AG04449 (cell line): ENCODE results near the gene SAMD5.

Experiments used
- CTCF ChIA-PET: fragments of 350-600 bp; formaldehyde crosslinking; extraction: SDS; loops from one replicate; lab custom pipeline; 2021; ENCODE audit warnings: antibody characterized with exemption; lab: Yijun Ruan, JAX
- POLR2A ChIA-PET: fragments of 400-600, 350-600 bp; formaldehyde crosslinking; extraction: SDS; loops from one replicate; lab custom pipeline; 2020; ENCODE audit warnings: antibody characterized with exemption, inconsistent platforms; lab: Yijun Ruan, JAX
- DNase-seq: peaks from one replicate; pipeline ENCODE4 v3.0.0-alpha.2; 2010; ENCODE audit warnings: low read depth, low spot score
- H3K4me3 ChIP-seq: 2 replicates; pipeline ENCODE4 v1.5.1; 2011; ENCODE audit warnings: low read depth, mild to moderate bottlenecking, control low read depth, low read length
- TF ChIP-seq, protein P1 (sequence below): IDR thresholded peaks from one replicate; pipeline ENCODE4 v1.5.1; 2011; ENCODE audit warnings: mild to moderate bottlenecking, moderate library complexity, low read length, control low read depth, inconsistent platforms; ENCODE audit not compliant: insufficient read depth; ENCODE audit errors: missing control alignments

Gene SAMD5

GRCh38 chr6:147587907-147588306 is 79.4 kb downstream of the SAMD5 start:
- POLR2A ChIA-PET: no interaction called here
- no peak overlapping the region for H3K4me3 ChIP-seq
- TF ChIP-seq, protein P1, sequence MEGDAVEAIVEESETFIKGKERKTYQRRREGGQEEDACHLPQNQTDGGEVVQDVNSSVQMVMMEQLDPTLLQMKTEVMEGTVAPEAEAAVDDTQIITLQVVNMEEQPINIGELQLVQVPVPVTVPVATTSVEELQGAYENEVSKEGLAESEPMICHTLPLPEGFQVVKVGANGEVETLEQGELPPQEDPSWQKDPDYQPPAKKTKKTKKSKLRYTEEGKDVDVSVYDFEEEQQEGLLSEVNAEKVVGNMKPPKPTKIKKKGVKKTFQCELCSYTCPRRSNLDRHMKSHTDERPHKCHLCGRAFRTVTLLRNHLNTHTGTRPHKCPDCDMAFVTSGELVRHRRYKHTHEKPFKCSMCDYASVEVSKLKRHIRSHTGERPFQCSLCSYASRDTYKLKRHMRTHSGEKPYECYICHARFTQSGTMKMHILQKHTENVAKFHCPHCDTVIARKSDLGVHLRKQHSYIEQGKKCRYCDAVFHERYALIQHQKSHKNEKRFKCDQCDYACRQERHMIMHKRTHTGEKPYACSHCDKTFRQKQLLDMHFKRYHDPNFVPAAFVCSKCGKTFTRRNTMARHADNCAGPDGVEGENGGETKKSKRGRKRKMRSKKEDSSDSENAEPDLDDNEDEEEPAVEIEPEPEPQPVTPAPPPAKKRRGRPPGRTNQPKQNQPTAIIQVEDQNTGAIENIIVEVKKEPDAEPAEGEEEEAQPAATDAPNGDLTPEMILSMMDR: no peak
- CTCF ChIA-PET: interaction anchor here (0.9 kb wide), 1 partner anchor 15 kb away, joined by 3 read pairs; no protein-coding TSS in a partner anchor
- DNase-seq: no peak

DNA sequence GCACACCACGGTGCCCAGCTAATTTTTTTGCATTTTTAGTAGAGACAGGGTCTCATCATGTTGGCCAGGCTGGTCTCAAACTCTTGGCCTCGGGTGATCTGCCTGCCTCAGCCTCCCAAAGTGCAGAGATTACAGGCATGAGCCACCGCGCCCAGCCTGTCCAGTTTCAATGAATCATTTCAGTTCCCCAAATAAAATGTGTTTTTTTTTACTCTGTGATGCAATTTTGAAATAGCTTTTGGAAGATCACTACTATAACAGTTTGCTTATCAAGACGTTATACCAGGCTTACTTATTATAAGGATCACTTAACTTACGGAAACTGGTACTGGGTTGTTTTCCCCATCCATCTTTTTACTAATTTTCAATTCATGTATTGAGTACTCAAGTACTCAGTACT is 80.0 kb downstream of the SAMD5 start:
- POLR2A ChIA-PET: no interaction called here
- no peak for DNase-seq
- no peak overlapping the region for H3K4me3 ChIP-seq
- CTCF ChIA-PET: no interaction called here
- TF ChIP-seq, protein P1: no peak

DNA sequence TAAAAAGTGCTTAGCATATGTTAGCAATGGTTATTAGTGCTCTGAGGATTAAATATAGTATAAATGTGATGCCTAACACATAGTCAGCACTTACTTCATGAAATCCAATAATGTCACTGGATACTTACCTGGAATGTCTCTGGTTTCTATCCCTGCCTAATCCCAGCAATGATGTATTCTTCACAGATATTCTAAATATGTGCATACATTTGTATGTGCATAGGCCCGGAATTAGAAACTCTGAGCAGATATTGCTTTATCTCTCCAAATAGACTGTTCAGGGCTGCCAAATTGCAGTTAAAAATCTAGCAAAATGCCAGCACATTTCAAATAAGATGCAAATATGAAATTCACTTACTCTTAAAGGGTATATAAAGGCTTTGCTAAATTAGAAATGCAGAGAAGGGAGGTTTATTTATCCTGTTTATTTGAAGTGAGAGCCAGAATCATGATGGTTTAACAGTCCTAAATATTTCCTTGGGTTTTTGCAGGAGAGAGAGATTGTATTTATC is 81.3 kb downstream of the SAMD5 start:
- ChIA-PET CTCF (no interaction called here), POLR2A (no interaction called here)
- DNase-seq: no peak
- TF ChIP-seq, protein P1: no peak
- H3K4me3 ChIP-seq: no peak overlapping the region

DNA sequence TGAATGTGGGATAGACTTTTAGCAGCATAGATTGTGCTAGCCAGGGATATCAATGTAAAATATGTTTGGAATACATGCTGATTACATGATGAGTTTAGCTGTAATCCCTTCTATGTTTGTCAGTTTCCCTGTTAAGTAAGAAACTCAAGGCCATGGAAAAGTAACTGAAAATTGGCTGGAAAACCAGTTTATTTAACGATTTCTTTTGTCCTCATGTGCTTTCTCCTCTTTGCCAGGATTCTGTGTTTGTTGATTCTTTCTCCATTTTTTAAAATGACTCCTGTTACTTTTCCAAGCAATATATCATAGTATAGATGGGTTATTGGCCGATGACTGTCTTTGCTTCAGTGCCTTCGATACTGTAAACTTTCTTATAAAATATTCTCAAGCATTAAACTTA is 87.5 kb downstream of the SAMD5 start:
- no peak for DNase-seq
- TF ChIP-seq, protein P1: no peak
- ChIA-PET CTCF (no interaction called here), POLR2A (no interaction called here)
- no peak overlapping the region for H3K4me3 ChIP-seq

GRCh38 chr6:147603392-147604081 is 95.0 kb downstream of the SAMD5 start:
- ChIA-PET CTCF (interaction anchor here (1.3 kb wide), 1 partner anchor 10 kb away, joined by 3 read pairs; no protein-coding TSS in a partner anchor), POLR2A (no interaction called here)
- TF ChIP-seq, protein P1: no peak
- DNase-seq: no peak
- no peak overlapping the region for H3K4me3 ChIP-seq

DNA sequence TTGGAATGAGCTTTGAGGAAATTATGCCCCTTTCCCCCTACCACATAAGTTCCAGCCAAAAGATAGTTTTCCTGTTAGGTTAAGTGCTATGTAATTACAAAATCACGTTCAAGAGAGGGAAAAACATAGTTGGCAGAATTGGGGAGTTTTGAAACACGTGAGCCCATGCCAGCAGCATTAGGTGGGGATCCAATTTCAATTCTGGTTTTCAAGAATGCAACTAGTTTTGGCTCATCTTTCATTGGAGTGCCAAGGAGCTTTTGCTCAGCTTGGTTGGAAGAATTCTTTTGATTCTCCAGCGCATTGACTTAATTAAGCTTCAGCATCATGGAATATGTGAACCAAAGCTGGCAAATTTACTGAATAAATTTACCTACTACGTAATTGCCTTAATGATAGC is 95.9 kb downstream of the SAMD5 start:
- TF ChIP-seq, protein P1: no peak
- DNase-seq: no peak
- no peak overlapping the region for H3K4me3 ChIP-seq
- ChIA-PET POLR2A (no interaction called here), CTCF (no interaction called here)
